ENCODE measurements around the gene FLT4.

GRCh38 chr5:180625791-180626660 is 23.4 kb downstream of the FLT4 start:
- no peak for TF ChIP-seq EZH2 (IDR thresholded peaks at IDR 0.05; ENCODE audit: low read depth, unreplicated experiment)
- TF ChIP-seq NANOG (IDR thresholded peaks at IDR 0.05; ENCODE audit: borderline replicate concordance), result no peak
- no peak for TF ChIP-seq ZNF331 (CRISPR knock-in tag; IDR thresholded peaks at IDR 0.05; ENCODE audit: low read depth)
- TF ChIP-seq CTCF (conservative IDR thresholded peaks at IDR 0.05; ENCODE audit: low read depth in 2 of 2), result no peak
- no peak for TF ChIP-seq CREB1 (CRISPR knock-in tag; IDR thresholded peaks at IDR 0.05; ENCODE audit: low read depth)
- no peak for TF ChIP-seq POLR2AphosphoS5 (IDR thresholded peaks at IDR 0.05; ENCODE audit: low read depth)
- TF ChIP-seq REST (IDR thresholded peaks at IDR 0.05; ENCODE audit: unreplicated experiment), result no peak
- TF ChIP-seq STAT1 (IDR thresholded peaks at IDR 0.05; ENCODE audit: unreplicated experiment), result no peak
- TF ChIP-seq EZH2phosphoT487 (IDR thresholded peaks at IDR 0.05; ENCODE audit: unreplicated experiment), result no peak
